ENCODE results near the gene KRT32.

The KRT32 gene

DNA sequence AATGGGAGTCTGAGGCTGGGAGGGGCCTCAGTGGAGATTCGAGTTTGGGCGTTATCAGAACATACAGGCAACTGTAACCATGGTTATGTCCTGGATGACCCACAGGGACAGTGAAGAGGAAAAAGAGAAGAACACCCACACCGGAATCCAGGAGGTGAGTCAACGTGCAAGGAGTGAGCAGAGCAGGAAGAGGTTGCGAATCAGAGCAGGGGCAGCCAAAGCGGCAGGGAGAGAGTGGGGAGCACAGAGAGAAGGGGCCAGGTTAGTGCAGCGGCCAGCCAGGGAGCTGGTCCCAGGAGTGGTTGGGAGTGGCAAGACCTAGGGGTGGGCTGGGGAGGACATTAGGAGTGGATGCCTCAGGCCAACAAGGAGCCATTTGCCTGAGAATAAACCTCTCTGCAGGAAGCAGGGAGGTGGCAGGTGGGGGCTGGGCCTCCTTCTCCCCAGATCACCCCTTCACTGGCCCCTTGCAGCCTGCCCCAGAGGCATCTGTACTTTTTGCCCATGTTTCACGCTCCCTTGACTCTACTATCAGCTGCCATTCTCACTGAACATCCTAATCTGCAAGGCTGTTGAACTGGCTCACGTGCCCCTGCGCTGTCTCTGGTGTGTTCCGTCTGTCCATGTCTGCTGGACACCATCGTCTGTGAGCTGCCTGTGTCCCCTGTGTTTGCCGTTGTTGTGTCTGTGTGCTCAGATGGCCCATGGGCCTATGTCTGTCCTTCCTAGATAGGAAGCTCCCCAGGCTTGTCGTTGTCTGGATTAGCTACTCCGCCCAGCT, 33.1 kb upstream of the KRT32 start:
- Mint-ChIP-seq H3K4me3 (no peak overlapping the region), H3K27me3 (peaks cover 22% of the 10 kb centered on the region), H3K9me3 (no peaks in the 10 kb centered on the region), H3K36me3 (no peaks in the 10 kb centered on the region), H3K4me1 (peaks cover 14% of the 10 kb centered on the region), H3K27ac (no peak overlapping the region)
- ATAC-seq = no peak

GRCh38 chr17:41499714-41500113, 32.5 kb upstream of the KRT32 start:
- no peak overlapping the region for H3K27ac Mint-ChIP-seq
- ATAC-seq = no peak
- peaks cover 14% of the 10 kb centered on the region for H3K4me1 Mint-ChIP-seq
- H3K36me3 Mint-ChIP-seq = no peaks in the 10 kb centered on the region
- H3K4me3 Mint-ChIP-seq = no peak overlapping the region
- H3K9me3 Mint-ChIP-seq = no peaks in the 10 kb centered on the region
- peaks cover 22% of the 10 kb centered on the region for H3K27me3 Mint-ChIP-seq

DNA sequence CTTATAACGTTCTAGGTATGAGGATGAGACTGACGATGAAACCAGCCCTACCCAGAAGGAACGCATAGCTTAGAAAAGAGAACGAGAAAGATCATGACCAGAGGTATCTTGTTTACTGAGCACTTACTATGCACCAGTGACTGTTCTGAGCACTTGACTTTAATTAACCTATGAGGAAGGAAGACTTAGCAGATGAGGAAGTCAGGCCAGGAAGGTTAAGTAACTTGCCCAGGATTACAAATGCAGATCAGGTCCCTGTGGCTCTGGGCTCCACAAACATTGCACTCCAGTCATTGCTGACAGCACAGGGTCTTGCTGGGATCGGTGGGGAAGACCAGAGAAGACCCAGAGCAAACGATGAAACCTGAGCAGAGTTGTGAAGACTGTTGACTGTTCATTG, 31.1 kb upstream of the KRT32 start:
- ATAC-seq = no peak
- Mint-ChIP-seq H3K4me1 (peaks cover 14% of the 10 kb centered on the region), H3K27me3 (peaks cover 29% of the 10 kb centered on the region), H3K4me3 (no peak overlapping the region), H3K27ac (no peak overlapping the region), H3K9me3 (no peaks in the 10 kb centered on the region), H3K36me3 (no peaks in the 10 kb centered on the region)

DNA sequence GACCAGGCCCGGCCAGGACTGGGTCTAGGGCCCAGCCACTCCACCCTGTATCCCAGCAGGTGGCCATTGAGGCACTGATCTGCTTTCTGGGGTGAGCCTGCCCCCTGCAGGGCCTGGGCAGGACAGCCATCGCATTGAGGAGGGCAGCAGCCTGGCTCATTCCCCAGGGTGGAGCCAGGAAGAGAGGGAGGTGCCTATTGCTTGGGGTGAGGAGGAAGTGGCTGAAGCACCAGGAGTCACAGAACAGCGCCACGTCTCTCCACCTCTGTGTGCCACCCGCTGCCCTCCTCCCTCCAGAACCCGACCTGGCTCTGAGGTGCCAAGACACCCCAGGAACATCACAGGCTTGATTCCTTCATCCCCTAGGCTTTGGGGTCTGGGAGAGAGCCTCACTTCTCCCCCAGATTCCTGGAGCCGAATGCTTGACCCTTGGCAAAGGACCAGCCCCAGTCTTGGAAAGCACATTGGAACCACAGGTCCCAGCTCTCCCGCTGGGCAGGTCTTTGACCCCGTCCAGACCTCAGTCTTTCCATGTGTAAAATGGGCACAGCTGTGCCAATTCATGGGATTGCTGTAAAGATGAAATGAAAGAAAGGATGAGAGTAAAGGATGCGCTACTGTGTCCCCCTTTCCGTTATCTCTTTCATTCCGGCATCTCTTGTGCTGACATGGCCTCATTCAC, 29.8 kb upstream of the KRT32 start:
- Mint-ChIP-seq H3K27ac (no peak overlapping the region), H3K4me3 (no peak overlapping the region), H3K4me1 (peaks cover 14% of the 10 kb centered on the region), H3K9me3 (no peaks in the 10 kb centered on the region), H3K36me3 (no peaks in the 10 kb centered on the region), H3K27me3 (peaks cover 31% of the 10 kb centered on the region)
- peak; percentile 84 for ATAC-seq

DNA sequence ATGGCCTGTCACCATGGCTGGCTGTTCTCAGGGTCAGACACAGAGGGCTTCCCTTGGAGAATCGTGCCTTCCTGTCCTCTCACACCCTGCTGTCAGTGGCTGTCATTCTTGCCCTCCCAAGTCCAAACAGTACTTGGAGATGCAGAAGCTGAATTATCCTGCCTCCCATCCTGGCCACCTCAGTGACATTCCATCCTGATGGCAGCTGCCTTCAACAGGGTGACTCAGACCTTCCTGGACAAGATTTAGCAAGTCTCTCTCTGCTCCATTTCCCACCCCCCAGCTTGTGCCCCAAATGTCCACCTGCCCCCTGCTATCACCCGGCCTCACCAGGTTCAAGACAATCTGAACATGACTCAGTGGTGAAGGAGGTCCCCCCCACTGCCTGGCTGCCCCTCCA, 27.3 kb upstream of the KRT32 start:
- H3K36me3 Mint-ChIP-seq = no peaks in the 10 kb centered on the region
- no peak overlapping the region for H3K4me3 Mint-ChIP-seq
- no peaks in the 10 kb centered on the region for H3K9me3 Mint-ChIP-seq
- peaks cover 25% of the 10 kb centered on the region for H3K4me1 Mint-ChIP-seq
- H3K27me3 Mint-ChIP-seq = peaks cover 15% of the 10 kb centered on the region
- ATAC-seq = no peak
- H3K27ac Mint-ChIP-seq = no peak overlapping the region

DNA sequence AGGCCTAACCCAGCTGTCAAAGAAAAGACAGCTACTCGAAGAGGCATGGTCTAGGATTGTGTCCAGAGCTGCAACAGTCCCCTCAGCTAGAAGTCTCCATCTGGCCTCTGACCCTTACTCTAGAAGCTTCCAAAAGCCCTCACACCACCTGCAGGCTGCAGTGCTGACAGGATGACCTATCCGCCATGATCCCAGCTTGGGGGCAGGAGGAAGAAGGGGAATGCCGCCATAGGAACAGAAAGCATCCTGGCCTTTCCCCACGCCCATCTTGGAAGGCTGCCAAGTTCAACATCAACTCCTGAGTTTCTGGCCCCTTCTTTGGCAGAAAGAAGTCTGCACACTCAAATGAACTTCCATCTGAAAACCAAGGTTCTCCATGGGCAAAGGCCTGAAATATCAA, 25.6 kb upstream of the KRT32 start:
- Mint-ChIP-seq H3K9me3 (no peaks in the 10 kb centered on the region), H3K36me3 (no peaks in the 10 kb centered on the region), H3K27ac (no peak overlapping the region), H3K4me1 (peaks cover 19% of the 10 kb centered on the region), H3K27me3 (peaks cover 8% of the 10 kb centered on the region), H3K4me3 (no peak overlapping the region)
- ATAC-seq = no peak

DNA sequence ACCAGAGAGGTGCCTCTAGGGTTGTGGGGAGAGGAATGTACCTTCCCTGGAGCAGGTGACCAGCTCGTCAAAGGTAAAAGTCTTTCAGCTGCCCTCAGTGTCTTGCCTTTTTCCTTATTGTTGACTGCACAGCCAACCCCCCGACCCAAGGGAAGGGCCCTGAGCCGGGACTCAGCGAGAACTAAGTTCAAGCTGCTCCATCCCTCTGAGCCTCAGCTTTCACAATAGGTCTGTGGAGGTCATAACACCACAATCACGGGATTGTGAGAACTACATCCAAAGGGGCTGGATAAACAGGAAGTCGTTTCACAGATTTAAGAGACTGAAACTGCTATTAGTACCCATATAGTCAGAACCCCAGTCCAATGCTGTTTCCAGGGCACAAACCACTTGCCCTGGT, 25.2 kb upstream of the KRT32 start:
- no peaks in the 10 kb centered on the region for H3K36me3 Mint-ChIP-seq
- no peaks in the 10 kb centered on the region for H3K9me3 Mint-ChIP-seq
- H3K4me3 Mint-ChIP-seq = no peak overlapping the region
- H3K27ac Mint-ChIP-seq = no peak overlapping the region
- no peak for ATAC-seq
- peaks cover 19% of the 10 kb centered on the region for H3K4me1 Mint-ChIP-seq
- H3K27me3 Mint-ChIP-seq = peaks cover 8% of the 10 kb centered on the region

DNA sequence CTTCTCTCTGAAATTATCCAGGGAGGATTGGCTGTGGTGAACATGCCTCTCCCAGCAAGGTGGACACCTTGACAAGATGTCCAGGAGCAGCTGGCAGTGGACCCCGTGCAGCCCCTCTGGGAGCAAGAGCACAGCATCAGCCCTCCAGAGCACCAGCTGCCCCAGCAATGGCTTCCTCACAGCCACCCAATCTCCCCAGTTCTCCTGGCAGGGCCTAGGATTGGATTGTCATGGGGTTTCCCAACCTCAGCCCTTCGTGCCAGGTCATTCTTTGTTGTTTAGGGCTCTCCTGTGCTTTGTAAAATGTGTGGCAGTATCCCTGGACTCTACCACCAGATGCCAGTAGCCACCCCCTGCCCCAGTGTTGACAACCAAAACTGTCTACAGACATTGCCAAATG, 24.3 kb upstream of the KRT32 start:
- Mint-ChIP-seq H3K36me3 (no peaks in the 10 kb centered on the region), H3K4me3 (no peak overlapping the region), H3K27me3 (peaks cover 11% of the 10 kb centered on the region), H3K27ac (no peak overlapping the region), H3K9me3 (no peaks in the 10 kb centered on the region), H3K4me1 (peaks cover 11% of the 10 kb centered on the region)
- ATAC-seq = no peak

- Mint-ChIP-seq H3K9me3 (no peaks in the 10 kb centered on the region), H3K27me3 (peaks cover 22% of the 10 kb centered on the region), H3K27ac (no peak overlapping the region), H3K4me3 (no peak overlapping the region), H3K36me3 (no peaks in the 10 kb centered on the region), H3K4me1 (peaks cover 11% of the 10 kb centered on the region)
- ATAC-seq = no peak
These were observed 23.1 kb upstream of the KRT32 start for GRCh38 chr17:41490000-41490990.

DNA sequence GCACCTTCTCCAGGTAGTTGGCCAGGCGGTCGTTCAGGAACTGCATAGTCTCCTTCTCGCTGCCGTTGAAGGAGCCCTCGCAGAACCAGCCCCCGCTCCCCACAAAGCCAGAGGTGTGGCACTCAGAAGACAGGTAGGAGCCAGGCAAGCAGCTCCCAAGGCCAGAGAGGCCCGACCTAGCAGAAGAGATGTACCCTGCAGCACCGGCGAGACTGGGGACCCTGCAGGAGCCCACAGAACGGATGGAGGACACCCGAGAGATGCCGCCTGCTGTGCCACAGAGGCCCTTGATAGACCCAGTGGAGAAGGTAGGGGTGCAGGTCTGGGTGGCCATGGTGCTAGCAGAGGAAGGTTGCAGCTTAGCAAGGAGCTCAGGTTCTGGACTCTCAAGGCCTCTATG, 22.3 kb upstream of the KRT32 start, which contains the start of gene KRT36:
TSS of gene KRT36 (minus strand) at position 380 of the 400 bp plus-strand sequence. CDS start at position 334, 46 bp downstream.
- ATAC-seq = no peak
- H3K36me3 Mint-ChIP-seq = no peaks in the 10 kb centered on the region
- no peak within 1 kb of the TSS for H3K27ac Mint-ChIP-seq
- H3K4me3 Mint-ChIP-seq = no peak within 1 kb of the TSS
- H3K4me1 Mint-ChIP-seq = peaks cover 11% of the 10 kb centered on the region
- H3K9me3 Mint-ChIP-seq = no peaks in the 10 kb centered on the region
- H3K27me3 Mint-ChIP-seq = peaks cover 30% of the 10 kb centered on the region

GRCh38 chr17:41486809-41487530, 19.8 kb upstream of the KRT32 start:
- peaks cover 21% of the 10 kb centered on the region for H3K27me3 Mint-ChIP-seq
- H3K9me3 Mint-ChIP-seq = no peaks in the 10 kb centered on the region
- no peaks in the 10 kb centered on the region for H3K36me3 Mint-ChIP-seq
- no peak overlapping the region for H3K27ac Mint-ChIP-seq
- H3K4me3 Mint-ChIP-seq = no peak overlapping the region
- peaks cover 11% of the 10 kb centered on the region for H3K4me1 Mint-ChIP-seq
- ATAC-seq = no peak

DNA sequence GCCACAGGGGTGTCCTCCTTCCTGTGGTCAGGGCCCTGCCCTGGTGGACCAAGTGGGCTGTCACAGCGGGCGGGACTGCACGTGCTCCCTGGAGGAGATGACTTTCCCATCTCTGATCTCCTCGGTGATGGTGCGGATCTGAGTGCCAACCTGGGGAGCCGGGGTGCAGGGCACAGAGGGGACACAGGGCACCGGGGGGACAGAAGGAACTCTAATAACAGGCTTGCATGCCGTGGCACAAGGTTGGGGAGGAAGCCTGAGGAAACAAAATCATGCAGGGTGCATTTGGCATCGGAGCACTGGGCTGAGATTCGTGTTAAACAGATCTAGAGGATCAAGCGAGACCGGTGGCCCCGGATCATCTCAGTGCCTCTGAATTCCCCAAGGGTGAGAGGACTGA, 19.1 kb upstream of the KRT32 start:
- H3K27ac Mint-ChIP-seq = no peak overlapping the region
- no peak overlapping the region for H3K4me3 Mint-ChIP-seq
- H3K9me3 Mint-ChIP-seq = no peaks in the 10 kb centered on the region
- peaks cover 11% of the 10 kb centered on the region for H3K4me1 Mint-ChIP-seq
- H3K27me3 Mint-ChIP-seq = peaks cover 21% of the 10 kb centered on the region
- ATAC-seq = no peak
- no peaks in the 10 kb centered on the region for H3K36me3 Mint-ChIP-seq

DNA sequence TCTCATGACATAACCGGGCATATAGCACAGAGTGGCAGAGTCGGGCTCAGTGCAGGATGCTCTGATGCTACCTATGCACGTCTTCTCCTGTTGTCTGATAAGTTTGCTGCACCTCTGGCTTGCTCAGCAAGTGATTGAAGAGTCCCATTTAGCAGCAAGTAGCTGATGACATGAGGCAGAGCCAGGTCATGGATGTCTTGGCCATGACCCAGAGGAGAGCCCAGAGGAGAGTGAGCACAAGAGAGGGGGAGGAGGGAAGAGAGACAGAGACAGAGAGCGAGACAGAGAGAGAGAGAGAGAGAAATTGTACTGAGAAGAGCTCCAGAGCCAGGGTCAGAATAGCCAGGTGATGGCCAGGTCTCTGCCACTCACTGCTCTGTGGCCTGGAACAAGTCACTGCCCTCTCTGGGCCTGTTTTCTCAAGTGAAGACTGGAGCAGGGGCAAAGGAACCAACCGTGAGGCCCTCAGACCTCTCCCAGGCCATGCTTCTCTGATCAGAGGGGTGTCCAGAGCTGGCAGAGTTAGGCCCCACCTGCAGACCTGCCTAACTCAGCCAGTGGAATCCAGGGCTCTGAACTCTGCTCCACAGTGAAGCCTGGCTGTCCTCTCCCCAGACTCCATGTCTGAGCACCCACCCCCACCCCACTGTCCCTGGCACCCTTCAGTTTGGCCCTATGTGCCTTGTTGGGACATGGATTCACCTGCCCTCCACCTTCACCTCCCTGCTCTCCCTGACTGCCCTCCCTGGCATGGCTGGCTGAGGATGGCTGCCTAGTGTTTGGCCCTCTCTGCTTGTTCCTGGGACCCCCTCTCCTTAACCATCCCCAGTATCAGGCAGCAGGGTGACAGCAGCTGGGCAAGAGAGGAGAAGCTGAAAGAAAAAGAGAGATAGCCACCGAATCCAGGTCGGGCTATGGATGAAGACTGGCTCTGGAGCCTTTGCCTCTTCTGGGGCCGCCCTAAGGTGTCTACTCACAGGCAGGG, 18.0 kb upstream of the KRT32 start:
- Mint-ChIP-seq H3K9me3 (no peaks in the 10 kb centered on the region), H3K36me3 (no peaks in the 10 kb centered on the region), H3K4me1 (peaks cover 4% of the 10 kb centered on the region), H3K4me3 (no peak overlapping the region), H3K27ac (no peak overlapping the region), H3K27me3 (peaks cover 21% of the 10 kb centered on the region)
- ATAC-seq = no peak

All from stimulated activated memory B cell treated with anti-CD40 and anti-IgM and Interleukin-4, amounts not matched to agents 10 μg/mL and 1 μg/mL and 100 μg/mL, for 72 hours (primary cell).